GM18909 (cell line): ENCODE measurements around the gene KLHL21.

Experiments used
- ATAC-seq: cut with Tn5 transposase; IDR thresholded peaks from one replicate; pipeline ENCODE4 v1.9.1; 2021; ENCODE audit warnings: mild to moderate bottlenecking; ENCODE audit not compliant: unreplicated experiment, poor library complexity

Gene KLHL21

DNA sequence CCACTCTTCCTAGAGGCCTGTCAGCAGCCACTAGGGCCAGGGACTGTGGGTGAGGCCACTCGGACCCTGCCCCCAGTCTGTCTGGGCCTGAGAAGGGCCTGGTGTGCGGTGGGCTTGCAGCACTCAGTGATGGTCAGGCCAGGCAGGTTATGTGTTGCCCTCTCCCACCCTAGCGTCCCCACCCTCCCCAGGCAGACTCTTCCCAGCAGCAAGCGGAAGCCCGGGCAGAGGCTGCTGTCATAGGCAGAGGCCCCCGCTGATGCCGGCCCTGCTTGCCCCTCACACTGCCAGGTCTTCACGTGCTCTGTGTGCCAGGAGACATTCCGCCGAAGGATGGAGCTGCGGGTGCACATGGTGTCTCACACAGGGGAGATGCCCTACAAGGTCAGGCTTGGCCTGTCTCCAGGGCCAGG is 16.3 kb downstream of the KLHL21 start:
- ATAC-seq = no peak

DNA sequence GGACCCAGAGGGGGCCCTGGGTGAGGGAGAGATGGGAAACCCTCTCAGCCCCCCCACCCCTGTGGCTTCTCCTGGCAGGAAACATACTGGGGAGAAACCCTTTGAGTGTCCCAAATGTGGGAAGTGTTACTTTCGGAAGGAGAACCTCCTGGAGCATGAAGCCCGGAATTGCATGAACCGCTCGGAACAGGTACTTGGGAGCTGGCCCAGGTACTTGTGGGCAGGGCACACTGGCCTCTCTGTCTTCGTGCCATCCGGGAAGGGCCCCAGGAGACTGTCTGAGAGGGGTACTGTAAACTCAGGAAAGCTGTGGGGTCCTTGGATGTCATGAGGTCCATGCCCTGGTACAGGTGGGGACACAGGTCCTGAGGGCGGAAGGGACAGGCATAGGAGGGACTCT is 16.8 kb downstream of the KLHL21 start:
- ATAC-seq = no peak

GRCh38 chr1:6585081-6585722 is 17.5 kb downstream of the KLHL21 start:
- no peak for ATAC-seq

DNA sequence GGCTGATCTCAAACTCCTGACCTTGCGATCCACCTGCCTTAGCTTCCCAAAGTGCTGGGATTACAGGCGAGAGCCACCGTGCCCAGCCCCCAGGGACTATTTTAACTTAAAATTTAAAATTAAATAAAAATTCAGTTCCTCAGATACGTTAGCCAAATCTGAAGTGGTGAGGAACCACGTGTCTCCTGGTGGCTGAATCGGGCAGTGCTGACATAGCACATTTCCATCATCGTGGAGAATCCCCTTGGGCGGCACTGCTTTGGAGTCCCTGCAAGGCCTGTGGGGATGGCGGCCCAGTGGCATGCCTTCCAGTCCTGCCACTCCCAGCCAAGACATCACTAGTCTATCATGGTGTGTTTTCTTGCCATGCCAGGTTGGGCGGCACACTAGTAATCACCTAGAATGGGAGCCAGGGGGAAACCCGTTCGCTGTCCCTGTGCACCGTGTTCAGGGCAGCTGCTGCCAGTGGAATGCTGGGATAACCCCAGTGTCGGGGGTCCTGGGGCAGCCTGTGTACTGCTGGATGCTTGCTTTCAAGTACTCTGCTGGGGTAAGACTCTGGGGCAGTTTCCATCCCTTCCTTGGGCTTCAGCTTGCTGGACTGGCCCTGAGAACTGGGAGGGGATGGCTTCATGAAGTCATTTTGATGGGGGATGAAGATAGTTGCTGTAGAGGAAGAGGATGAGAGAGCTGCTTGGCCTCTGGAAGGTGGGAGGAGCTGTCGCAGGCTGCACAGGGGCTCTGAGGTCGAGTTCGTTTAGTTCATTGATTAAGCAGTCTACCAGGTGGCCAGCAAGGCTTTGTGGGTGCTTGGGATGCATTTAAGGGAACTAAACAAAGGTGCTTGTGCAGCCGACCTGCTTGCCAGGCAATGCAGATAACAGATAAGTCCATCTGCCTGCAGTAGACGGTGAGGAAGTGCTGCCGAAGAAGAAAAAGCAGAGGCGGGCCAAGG is 18.3 kb downstream of the KLHL21 start:
- ATAC-seq = no peak

GRCh38 chr1:6582370-6582769 is 20.3 kb downstream of the KLHL21 start:
- no peak for ATAC-seq

- ATAC-seq = no peak
Measured at GRCh38 chr1:6581561-6582305, 20.9 kb downstream of the KLHL21 start.

DNA sequence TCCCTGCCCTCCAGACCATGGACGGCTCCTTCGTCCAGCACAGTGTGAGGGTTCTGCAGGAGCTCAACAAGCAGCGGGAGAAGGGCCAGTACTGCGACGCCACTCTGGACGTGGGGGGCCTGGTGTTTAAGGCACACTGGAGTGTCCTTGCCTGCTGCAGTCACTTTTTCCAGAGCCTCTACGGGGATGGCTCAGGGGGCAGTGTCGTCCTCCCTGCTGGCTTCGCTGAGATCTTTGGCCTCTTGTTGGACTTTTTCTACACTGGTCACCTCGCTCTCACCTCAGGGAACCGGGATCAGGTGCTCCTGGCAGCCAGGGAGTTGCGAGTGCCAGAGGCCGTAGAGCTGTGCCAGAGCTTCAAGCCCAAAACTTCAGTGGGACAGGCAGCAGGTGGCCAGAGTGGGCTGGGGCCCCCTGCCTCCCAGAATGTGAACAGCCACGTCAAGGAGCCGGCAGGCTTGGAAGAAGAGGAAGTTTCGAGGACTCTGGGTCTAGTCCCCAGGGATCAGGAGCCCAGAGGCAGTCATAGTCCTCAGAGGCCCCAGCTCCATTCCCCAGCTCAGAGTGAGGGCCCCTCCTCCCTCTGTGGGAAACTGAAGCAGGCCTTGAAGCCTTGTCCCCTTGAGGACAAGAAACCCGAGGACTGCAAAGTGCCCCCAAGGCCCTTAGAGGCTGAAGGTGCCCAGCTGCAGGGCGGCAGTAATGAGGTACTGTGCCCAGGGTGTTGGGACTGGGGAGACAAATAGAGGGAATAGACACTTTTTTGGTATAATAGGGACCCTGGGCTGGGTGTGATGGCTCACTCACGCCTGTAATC is 21.9 kb downstream of the KLHL21 start:
- ATAC-seq = no peak

GRCh38 chr1:6580119-6580592 is 22.5 kb downstream of the KLHL21 start:
- peak; percentile 31 for ATAC-seq

- peak; percentile 94 for ATAC-seq
Measured at GRCh38 chr1:6579374-6580118, 23.1 kb downstream of the KLHL21 start, which contains the start of gene ZBTB48. ZBTB48 (plus strand) TSS chr1:6579994; CDS start chr1:6580610, 616 bp downstream.

- no peak for ATAC-seq
Measured at GRCh38 chr1:6578624-6579373, 23.9 kb downstream of the KLHL21 start.

DNA sequence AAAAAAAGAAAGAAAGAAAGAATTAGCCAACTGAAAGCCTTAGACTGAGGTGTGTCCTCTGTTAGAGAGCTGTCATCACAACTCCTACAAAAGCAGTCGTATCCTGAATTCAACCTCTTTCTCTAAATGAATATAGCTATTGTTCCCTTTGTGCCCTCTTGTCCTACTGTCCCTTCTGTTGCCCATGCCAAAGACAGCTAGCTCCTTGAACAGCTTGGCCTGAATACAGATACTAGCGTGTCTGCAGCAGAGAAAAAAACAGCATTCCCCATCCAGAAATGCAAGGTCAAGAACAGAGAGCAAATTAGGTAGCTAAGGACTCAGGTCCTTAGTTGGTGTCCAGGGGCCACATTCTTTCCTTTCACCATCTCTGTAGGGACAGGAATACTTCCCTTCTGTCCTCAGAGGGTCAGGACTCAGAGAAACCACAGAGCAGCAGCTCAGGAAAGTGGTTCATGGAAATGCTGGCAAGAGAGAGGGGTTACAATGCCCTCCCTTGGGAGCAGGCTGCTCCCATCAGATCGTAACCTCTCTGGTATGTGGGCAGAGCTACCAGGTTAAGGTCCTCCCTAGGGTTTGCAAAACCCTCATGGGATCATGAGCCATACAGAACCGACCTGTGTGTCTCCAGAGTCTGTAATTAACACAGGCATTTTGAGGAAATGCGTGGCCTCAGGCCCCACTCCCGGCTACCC is 24.7 kb downstream of the KLHL21 start:
- ATAC-seq = no peak

- no peak for ATAC-seq
Measured at GRCh38 chr1:6574818-6575217, 27.9 kb downstream of the KLHL21 start.

DNA sequence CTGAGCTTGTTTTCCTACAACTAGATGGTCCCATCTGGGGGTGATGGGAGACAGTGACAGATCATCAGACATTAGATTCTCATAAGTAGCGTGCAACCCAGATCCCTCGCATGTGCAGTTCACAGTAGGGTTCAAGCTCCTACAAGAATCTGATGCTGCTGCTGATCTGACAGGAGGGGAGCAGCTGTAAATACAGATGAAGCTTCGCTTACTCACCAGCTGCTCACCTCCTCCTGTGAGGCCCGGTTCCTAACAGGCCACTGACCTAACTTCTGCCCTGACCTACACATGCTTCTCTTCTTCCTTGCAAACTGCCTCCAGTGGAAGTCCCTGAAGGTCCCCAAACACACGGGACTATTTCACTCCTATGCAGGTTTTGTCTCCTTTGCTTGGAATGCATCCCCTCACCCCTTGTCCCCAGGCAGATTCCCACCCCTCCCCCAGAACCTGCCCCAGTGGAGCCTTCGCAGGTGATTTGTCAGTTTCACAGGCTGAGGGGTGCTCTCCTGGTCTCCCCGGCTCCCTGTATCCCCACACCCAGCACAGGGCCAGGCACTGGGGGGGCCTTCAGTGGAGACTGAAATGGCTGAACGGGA is 28.5 kb downstream of the KLHL21 start:
- ATAC-seq = no peak

GRCh38 chr1:6572653-6573383 is 29.9 kb downstream of the KLHL21 start:
- no peak for ATAC-seq

DNA sequence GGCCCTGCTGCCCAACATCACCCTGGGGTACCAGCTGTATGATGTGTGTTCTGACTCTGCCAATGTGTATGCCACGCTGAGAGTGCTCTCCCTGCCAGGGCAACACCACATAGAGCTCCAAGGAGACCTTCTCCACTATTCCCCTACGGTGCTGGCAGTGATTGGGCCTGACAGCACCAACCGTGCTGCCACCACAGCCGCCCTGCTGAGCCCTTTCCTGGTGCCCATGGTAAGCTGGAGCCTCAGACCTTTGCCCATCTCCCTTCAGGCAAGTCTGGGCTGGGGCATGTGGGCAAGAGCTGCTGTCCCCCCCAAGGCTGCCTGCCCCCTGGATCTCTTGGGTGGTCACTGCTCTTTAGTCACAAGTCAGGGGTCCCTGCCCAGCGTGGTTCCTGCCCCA is 31.7 kb downstream of the KLHL21 start:
- ATAC-seq = no peak

GRCh38 chr1:6570100-6570499 is 32.6 kb downstream of the KLHL21 start:
- no peak for ATAC-seq

- ATAC-seq = no peak
Measured at GRCh38 chr1:6569033-6569432, 33.6 kb downstream of the KLHL21 start.
